H54 (cell line): ENCODE data around the gene INS.
A peak's percentile ranks its signal among the peaks of the same experiment; 100 is the strongest.

Experiments
- DNase-seq: peaks from one replicate; pipeline ENCODE4 v3.0.0; 2011; ENCODE audit warnings: low spot score, mixed read lengths; ENCODE audit not compliant: insufficient read length
- FAIRE-seq: peaks from 3 replicates; lab custom pipeline; 2011; peaks lifted over from hg19 to GRCh38; lab: Jason Lieb, UNC
- POLR2A ChIP-seq: IDR thresholded peaks from 2 replicates; pipeline ENCODE4 v1.6.1; 2011; ENCODE audit warnings: low read depth, mild to moderate bottlenecking, low read length

Gene INS

GRCh38 chr11:2143799-2144543 lies 17.0 kb downstream of the INS start:
- no peak for TF ChIP-seq POLR2A
- FAIRE-seq (no peak), DNase-seq (no peak)

GRCh38 chr11:2143477-2143798 lies 17.6 kb downstream of the INS start:
- FAIRE-seq (no peak), DNase-seq (no peak)
- TF ChIP-seq POLR2A: no peak

GRCh38 chr11:2142762-2143202 lies 18.2 kb downstream of the INS start:
- TF ChIP-seq POLR2A: no peak
- FAIRE-seq (peak; percentile 88), DNase-seq (peak; percentile 97)

- TF ChIP-seq POLR2A: no peak
- DNase-seq (peak; percentile 89), FAIRE-seq (peak; percentile 33)
These were observed 18.7 kb downstream of the INS start for GRCh38 chr11:2142300-2142759.

GRCh38 chr11:2140411-2141400 lies 20.3 kb downstream of the INS start:
- DNase-seq (no peak), FAIRE-seq (no peak)
- no peak for TF ChIP-seq POLR2A

GRCh38 chr11:2139621-2140337 lies 21.2 kb downstream of the INS start:
- no peak for FAIRE-seq
- no peak for DNase-seq
- TF ChIP-seq POLR2A: no peak

GRCh38 chr11:2139123-2139521 lies 21.9 kb downstream of the INS start, which contains the start of gene IGF2:
Gene IGF2 (minus strand): TSS chr11:2139389. CDS start chr11:2135523, 3,866 bp downstream.
- no peak for DNase-seq
- FAIRE-seq: no peak
- no peak for TF ChIP-seq POLR2A

- no peak for TF ChIP-seq POLR2A
- DNase-seq (no peak), FAIRE-seq (no peak)
These were observed 22.4 kb downstream of the INS start for GRCh38 chr11:2138431-2139122.

- no peak for FAIRE-seq
- no peak for TF ChIP-seq POLR2A
- no peak for DNase-seq
These were observed 23.0 kb downstream of the INS start for GRCh38 chr11:2138068-2138430.

- TF ChIP-seq POLR2A: peak; percentile 38; the same call in 1 of the 2 replicates
- FAIRE-seq (no peak), DNase-seq (peak; percentile 95)
These were observed 23.6 kb downstream of the INS start for GRCh38 chr11:2137202-2138067.

GRCh38 chr11:2136952-2137201 lies 24.1 kb downstream of the INS start:
- no peak for TF ChIP-seq POLR2A
- FAIRE-seq (no peak), DNase-seq (no peak)

- TF ChIP-seq POLR2A: no peak
- no peak for DNase-seq
- no peak for FAIRE-seq
These were observed 24.6 kb downstream of the INS start for GRCh38 chr11:2136209-2136951.
